Gastroesophageal sphincter (tissue), 3 donors: ENCODE data around the gene CLEC4M.

Experiments
- CTCF ChIP-seq, 4 experiments: fragments of 200-600 bp in 2 of 4; fragments of 450-650 bp in 2 of 4; sonication (generic) in 1 of 4; IDR thresholded peaks; one replicate each; pipeline ENCODE4 v1.5.1; 2017 to 2019; ENCODE audit warnings: antibody characterized with exemption in 4 of 4, mild to moderate bottlenecking in 2 of 4, moderate library complexity in 2 of 4
- EP300 ChIP-seq: sonication (generic); formaldehyde crosslinking; IDR thresholded peaks from one replicate; pipeline ENCODE4 v1.6.1; 2017; ENCODE audit warnings: antibody characterized with exemption, mild to moderate bottlenecking
- POLR2A ChIP-seq, 2 donors: fragments of 450-650 bp; IDR thresholded peaks; one replicate each; pipeline ENCODE4 v1.6.1; 2017; ENCODE audit warnings: antibody characterized with exemption in 2 of 2, mild to moderate bottlenecking in 2 of 2, moderate library complexity in 1 of 2
- POLR2AphosphoS5 ChIP-seq: sonication (generic); formaldehyde crosslinking; IDR thresholded peaks from one replicate; pipeline ENCODE4 v1.6.1; 2017; ENCODE audit warnings: antibody characterized with exemption

- TF ChIP-seq POLR2A (IDR thresholded peaks at IDR 0.05) (no peak), EP300 (no peak), CTCF (IDR thresholded peaks at IDR 0.05) (no peak), POLR2AphosphoS5 (no peak)
These were observed 32.6 kb downstream of the CLEC4M start for GRCh38 chr19:7795555-7796161.
